ENCODE measurements around the gene NSRP1. TPM values are rescaled to one million over a fixed set of nuclear protein-coding genes. Genes with fewer than 3 reads are reported as not detected.

Gene NSRP1
- polyA plus RNA-seq, 1 donor (not counting 4 experiments of a cell fraction or from before 2014, with no cell fraction given) = 12.7 TPM

GRCh38 chr17:30074254-30074653, 42.4 kb upstream of the NSRP1 start:
- TF ChIP-seq CTCF (optimal IDR thresholded peaks at IDR 0.05 in 1 of 3, IDR thresholded peaks at IDR 0.05 in 1 of 3, conservative IDR thresholded peaks at IDR 0.05 in 1 of 3; ENCODE audit: extremely low read depth in 1 of 3, insufficient read depth in 2 of 3, low read length in 3 of 3) (no peak), EZH2 (IDR thresholded peaks at IDR 0.05; ENCODE audit: low read length) (no peak)
- no peak overlapping the region for H3K27ac ChIP-seq (ENCODE audit: control insufficient read depth, insufficient read depth, low read length)
- DNase-seq (ENCODE audit: low read depth, low spot score) (no peak), FAIRE-seq (no peak)
- no peaks in the 10 kb centered on the region for H3K4me1 ChIP-seq (ENCODE audit: control insufficient read depth, extremely low read depth, insufficient read depth, low read length)
- H3K79me2 ChIP-seq (ENCODE audit: control insufficient read depth, insufficient read depth, low read length) = no peaks in the 10 kb centered on the region
- dilution Hi-C loops (cut with MboI; ENCODE audit: extremely low pct_ligation_motif_present, low sequenced_read_pairs) = no loop called here
- H3K4me2 ChIP-seq (ENCODE audit: control insufficient read depth, extremely low read depth, insufficient read depth, low read depth, low read length) = no peak overlapping the region
- H3K9ac ChIP-seq (ENCODE audit: control insufficient read depth, extremely low read depth, insufficient read depth, low read length) = no peak overlapping the region
- peaks cover 15% of the 10 kb centered on the region for H3K27me3 ChIP-seq (ENCODE audit: control insufficient read depth, extremely low read depth, insufficient read depth, low read length)
- no peaks in the 10 kb centered on the region for H3K9me3 ChIP-seq (ENCODE audit: control insufficient read depth, low read depth, low read length)
- H2AFZ ChIP-seq (ENCODE audit: control insufficient read depth, low read length) = no peak overlapping the region
- H4K20me1 ChIP-seq (ENCODE audit: control insufficient read depth, extremely low read depth, insufficient read depth, low read length) = no peaks in the 10 kb centered on the region
- H3K36me3 ChIP-seq (ENCODE audit: control insufficient read depth in 2 of 2, extremely low read depth in 1 of 2, insufficient read depth in 2 of 2, low read length in 2 of 2) = no peaks in the 10 kb centered on the region
- no peak overlapping the region for H3K4me3 ChIP-seq (ENCODE audit: control insufficient read depth in 2 of 3, extremely low read depth in 1 of 3, insufficient read depth in 2 of 3, low read depth in 1 of 3, low read length in 3 of 3)
- H3K9me1 ChIP-seq (ENCODE audit: control insufficient read depth, extremely low read depth, insufficient read depth, low read length) = no peaks in the 10 kb centered on the region

DNA sequence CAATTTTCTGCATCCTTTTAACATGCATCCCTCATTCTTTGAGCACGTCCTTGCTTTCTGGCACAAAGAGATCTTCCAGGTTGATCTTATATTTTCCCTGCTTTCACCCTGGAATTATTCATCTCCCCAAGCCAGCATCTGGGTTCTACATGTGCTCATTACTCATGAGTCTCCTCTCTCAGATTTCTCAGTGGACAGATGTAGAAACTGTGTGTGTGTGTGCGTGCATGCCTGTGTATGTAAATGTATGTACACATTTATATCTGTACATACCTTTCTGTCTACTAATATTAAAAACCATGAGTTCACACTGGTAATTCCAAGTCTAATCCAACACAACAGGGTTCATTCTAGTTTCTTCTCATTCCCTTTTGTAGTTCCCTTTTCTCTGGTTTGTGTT, 41.9 kb upstream of the NSRP1 start:
- Histone ChIP-seq H3K27ac (ENCODE audit: control insufficient read depth, insufficient read depth, low read length) (no peak overlapping the region), H3K4me1 (ENCODE audit: control insufficient read depth, extremely low read depth, insufficient read depth, low read length) (no peaks in the 10 kb centered on the region), H3K79me2 (ENCODE audit: control insufficient read depth, insufficient read depth, low read length) (no peaks in the 10 kb centered on the region), H3K9ac (ENCODE audit: control insufficient read depth, extremely low read depth, insufficient read depth, low read length) (no peak overlapping the region), H4K20me1 (ENCODE audit: control insufficient read depth, extremely low read depth, insufficient read depth, low read length) (no peaks in the 10 kb centered on the region), H2AFZ (ENCODE audit: control insufficient read depth, low read length) (no peak overlapping the region), H3K4me3 (ENCODE audit: control insufficient read depth in 2 of 3, extremely low read depth in 1 of 3, insufficient read depth in 2 of 3, low read depth in 1 of 3, low read length in 3 of 3) (no peak overlapping the region), H3K9me3 (ENCODE audit: control insufficient read depth, low read depth, low read length) (no peaks in the 10 kb centered on the region), H3K27me3 (ENCODE audit: control insufficient read depth, extremely low read depth, insufficient read depth, low read length) (peaks cover 15% of the 10 kb centered on the region), H3K36me3 (ENCODE audit: control insufficient read depth in 2 of 2, extremely low read depth in 1 of 2, insufficient read depth in 2 of 2, low read length in 2 of 2) (no peaks in the 10 kb centered on the region), H3K9me1 (ENCODE audit: control insufficient read depth, extremely low read depth, insufficient read depth, low read length) (no peaks in the 10 kb centered on the region), H3K4me2 (ENCODE audit: control insufficient read depth, extremely low read depth, insufficient read depth, low read depth, low read length) (no peak overlapping the region)
- FAIRE-seq (no peak), DNase-seq (ENCODE audit: low read depth, low spot score) (no peak)
- TF ChIP-seq CTCF (optimal IDR thresholded peaks at IDR 0.05 in 1 of 3, IDR thresholded peaks at IDR 0.05 in 1 of 3, conservative IDR thresholded peaks at IDR 0.05 in 1 of 3; ENCODE audit: extremely low read depth in 1 of 3, insufficient read depth in 2 of 3, low read length in 3 of 3) (no peak), EZH2 (IDR thresholded peaks at IDR 0.05; ENCODE audit: low read length) (no peak)
- dilution Hi-C loops (cut with MboI; ENCODE audit: extremely low pct_ligation_motif_present, low sequenced_read_pairs) = no loop called here

Measured in keratinocyte (primary cell).